Measurements from ENCODE around the gene CABYR. TPM values are rescaled to one million over a fixed set of nuclear protein-coding genes. Genes with fewer than 3 reads are reported as not detected.

The CABYR gene
- total and polyA plus RNA-seq, 2 of the 13 experiments (the other 11 are each of a cell fraction or from before 2014, with no cell fraction given): 0.71 to 0.88 TPM

DNA sequence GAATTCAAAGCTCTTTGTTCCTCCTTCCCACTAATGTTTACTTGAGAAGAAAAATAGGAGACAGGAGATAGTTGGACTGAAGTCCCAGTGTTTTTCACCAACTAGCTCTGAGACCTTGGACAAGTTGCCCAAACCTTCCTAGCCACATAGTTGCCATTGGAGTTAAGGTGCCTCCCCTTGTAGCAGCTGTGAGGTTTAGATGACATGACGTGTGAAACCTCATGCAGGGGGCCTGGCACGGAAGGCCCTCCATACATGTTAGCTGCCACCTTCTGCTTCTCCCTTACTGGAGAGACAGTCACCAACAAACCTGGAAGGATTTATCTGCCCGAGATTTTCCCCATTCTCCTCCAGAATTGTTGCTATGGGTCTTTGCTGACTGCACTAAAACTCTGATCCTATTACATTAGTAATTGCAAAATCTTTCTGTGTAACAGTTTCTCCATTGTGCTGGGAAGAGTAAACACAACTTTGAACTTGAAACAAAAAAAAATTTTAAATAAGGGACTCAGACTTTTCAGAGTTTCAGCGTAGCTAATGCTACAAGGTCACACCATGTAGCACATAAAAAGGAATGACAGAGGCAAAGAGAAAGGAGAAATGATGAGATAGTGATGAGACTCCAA, 23.8 kb upstream of the CABYR start (continued):
- TF ChIP-seq, protein P1, sequence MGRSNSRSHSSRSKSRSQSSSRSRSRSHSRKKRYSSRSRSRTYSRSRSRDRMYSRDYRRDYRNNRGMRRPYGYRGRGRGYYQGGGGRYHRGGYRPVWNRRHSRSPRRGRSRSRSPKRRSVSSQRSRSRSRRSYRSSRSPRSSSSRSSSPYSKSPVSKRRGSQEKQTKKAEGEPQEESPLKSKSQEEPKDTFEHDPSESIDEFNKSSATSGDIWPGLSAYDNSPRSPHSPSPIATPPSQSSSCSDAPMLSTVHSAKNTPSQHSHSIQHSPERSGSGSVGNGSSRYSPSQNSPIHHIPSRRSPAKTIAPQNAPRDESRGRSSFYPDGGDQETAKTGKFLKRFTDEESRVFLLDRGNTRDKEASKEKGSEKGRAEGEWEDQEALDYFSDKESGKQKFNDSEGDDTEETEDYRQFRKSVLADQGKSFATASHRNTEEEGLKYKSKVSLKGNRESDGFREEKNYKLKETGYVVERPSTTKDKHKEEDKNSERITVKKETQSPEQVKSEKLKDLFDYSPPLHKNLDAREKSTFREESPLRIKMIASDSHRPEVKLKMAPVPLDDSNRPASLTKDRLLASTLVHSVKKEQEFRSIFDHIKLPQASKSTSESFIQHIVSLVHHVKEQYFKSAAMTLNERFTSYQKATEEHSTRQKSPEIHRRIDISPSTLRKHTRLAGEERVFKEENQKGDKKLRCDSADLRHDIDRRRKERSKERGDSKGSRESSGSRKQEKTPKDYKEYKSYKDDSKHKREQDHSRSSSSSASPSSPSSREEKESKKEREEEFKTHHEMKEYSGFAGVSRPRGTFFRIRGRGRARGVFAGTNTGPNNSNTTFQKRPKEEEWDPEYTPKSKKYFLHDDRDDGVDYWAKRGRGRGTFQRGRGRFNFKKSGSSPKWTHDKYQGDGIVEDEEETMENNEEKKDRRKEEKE (IDR thresholded peaks at IDR 0.05): no peak
- peak; percentile 44; the same call in 1 of the 2 replicates for TF ChIP-seq BCL6 (CRISPR knock-in tag; IDR thresholded peaks at IDR 0.05)
- no peak for TF ChIP-seq KDM1A (CRISPR knock-in tag; IDR thresholded peaks at IDR 0.05)
- peak; percentile 76 for TF ChIP-seq CEBPB (IDR thresholded peaks at IDR 0.05; ENCODE audit: borderline replicate concordance, low read depth, low read length)
- TF ChIP-seq ZNF12 (CRISPR knock-in tag; IDR thresholded peaks at IDR 0.05): peak; percentile 20; the same call in 1 of the 2 replicates
- no peak for TF ChIP-seq MAFG (CRISPR knock-in tag; IDR thresholded peaks at IDR 0.05)
- TF ChIP-seq AHR (CRISPR knock-in tag; IDR thresholded peaks at IDR 0.05): no peak
- TF ChIP-seq CENPX (CRISPR knock-in tag; IDR thresholded peaks at IDR 0.05): no peak
- no peak for TF ChIP-seq ZNF451 (CRISPR knock-in tag; IDR thresholded peaks at IDR 0.05)
- TF ChIP-seq REL (CRISPR knock-in tag; conservative IDR thresholded peaks at IDR 0.05): no peak
- TF ChIP-seq, protein P2, sequence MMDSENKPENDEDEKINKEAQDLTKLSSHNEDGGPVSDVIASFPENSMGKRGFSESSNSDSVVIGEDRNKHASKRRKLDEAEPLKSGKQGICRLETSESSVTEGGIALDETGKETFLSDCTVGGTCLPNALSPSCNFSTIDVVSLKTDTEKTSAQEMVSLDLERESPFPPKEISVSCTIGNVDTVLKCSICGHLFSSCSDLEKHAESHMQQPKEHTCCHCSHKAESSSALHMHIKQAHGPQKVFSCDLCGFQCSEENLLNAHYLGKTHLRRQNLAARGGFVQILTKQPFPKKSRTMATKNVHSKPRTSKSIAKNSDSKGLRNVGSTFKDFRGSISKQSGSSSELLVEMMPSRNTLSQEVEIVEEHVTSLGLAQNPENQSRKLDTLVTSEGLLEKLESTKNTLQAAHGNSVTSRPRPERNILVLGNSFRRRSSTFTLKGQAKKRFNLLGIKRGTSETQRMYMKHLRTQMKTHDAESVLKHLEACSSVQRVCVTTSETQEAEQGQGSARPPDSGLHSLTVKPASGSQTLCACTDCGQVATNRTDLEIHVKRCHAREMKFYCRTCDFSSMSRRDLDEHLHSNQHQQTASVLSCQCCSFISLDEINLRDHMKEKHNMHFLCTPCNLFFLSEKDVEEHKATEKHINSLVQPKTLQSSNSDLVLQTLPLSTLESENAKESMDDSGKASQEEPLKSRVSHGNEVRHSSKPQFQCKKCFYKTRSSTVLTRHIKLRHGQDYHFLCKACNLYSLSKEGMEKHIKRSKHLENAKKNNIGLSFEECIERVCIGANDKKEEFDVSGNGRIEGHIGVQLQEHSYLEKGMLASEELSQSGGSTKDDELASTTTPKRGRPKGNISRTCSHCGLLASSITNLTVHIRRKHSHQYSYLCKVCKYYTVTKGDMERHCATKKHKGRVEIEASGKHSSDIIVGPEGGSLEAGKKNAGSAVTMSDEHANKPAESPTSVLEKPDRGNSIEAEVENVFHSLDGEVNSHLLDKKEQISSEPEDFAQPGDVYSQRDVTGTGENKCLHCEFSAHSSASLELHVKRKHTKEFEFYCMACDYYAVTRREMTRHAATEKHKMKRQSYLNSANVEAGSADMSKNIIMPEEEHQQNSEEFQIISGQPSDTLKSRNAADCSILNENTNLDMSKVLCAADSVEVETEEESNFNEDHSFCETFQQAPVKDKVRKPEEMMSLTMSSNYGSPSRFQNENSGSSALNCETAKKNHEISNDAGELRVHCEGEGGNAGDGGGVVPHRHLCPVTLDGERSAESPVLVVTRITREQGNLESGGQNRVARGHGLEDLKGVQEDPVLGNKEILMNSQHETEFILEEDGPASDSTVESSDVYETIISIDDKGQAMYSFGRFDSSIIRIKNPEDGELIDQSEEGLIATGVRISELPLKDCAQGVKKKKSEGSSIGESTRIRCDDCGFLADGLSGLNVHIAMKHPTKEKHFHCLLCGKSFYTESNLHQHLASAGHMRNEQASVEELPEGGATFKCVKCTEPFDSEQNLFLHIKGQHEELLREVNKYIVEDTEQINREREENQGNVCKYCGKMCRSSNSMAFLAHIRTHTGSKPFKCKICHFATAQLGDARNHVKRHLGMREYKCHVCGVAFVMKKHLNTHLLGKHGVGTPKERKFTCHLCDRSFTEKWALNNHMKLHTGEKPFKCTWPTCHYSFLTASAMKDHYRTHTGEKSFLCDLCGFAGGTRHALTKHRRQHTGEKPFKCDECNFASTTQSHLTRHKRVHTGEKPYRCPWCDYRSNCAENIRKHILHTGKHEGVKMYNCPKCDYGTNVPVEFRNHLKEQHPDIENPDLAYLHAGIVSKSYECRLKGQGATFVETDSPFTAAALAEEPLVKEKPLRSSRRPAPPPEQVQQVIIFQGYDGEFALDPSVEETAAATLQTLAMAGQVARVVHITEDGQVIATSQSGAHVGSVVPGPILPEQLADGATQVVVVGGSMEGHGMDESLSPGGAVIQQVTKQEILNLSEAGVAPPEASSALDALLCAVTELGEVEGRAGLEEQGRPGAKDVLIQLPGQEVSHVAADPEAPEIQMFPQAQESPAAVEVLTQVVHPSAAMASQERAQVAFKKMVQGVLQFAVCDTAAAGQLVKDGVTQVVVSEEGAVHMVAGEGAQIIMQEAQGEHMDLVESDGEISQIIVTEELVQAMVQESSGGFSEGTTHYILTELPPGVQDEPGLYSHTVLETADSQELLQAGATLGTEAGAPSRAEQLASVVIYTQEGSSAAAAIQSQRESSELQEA (CRISPR knock-in tag; IDR thresholded peaks at IDR 0.05; ENCODE audit: not compliant biosample characterization): no peak
- TF ChIP-seq, protein P3, sequence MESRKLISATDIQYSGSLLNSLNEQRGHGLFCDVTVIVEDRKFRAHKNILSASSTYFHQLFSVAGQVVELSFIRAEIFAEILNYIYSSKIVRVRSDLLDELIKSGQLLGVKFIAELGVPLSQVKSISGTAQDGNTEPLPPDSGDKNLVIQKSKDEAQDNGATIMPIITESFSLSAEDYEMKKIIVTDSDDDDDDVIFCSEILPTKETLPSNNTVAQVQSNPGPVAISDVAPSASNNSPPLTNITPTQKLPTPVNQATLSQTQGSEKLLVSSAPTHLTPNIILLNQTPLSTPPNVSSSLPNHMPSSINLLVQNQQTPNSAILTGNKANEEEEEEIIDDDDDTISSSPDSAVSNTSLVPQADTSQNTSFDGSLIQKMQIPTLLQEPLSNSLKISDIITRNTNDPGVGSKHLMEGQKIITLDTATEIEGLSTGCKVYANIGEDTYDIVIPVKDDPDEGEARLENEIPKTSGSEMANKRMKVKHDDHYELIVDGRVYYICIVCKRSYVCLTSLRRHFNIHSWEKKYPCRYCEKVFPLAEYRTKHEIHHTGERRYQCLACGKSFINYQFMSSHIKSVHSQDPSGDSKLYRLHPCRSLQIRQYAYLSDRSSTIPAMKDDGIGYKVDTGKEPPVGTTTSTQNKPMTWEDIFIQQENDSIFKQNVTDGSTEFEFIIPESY (CRISPR knock-in tag; IDR thresholded peaks at IDR 0.05): no peak
- no peak for TF ChIP-seq ZNF143 (CRISPR knock-in tag; IDR thresholded peaks at IDR 0.05)
- TF ChIP-seq ZFX (CRISPR knock-in tag; IDR thresholded peaks at IDR 0.05; ENCODE audit: low read depth): 0 out of 2 replicates have a peak, but pooled peaks have one; percentile 15
- TF ChIP-seq FOXK1 (CRISPR knock-in tag; IDR thresholded peaks at IDR 0.05; ENCODE audit: borderline replicate concordance, low read depth): peak; percentile 18; the same call in 1 of the 2 replicates
- TF ChIP-seq ZBTB38 (CRISPR knock-in tag; IDR thresholded peaks at IDR 0.05): no peak
- TF ChIP-seq PCBP2 (optimal IDR thresholded peaks at IDR 0.05; ENCODE audit: low read depth, low read length, poor library complexity, severe bottlenecking): no peak
- TF ChIP-seq NAIF1 (CRISPR knock-in tag; IDR thresholded peaks at IDR 0.05; ENCODE audit: borderline replicate concordance): no peak

Measured in HepG2 (cell line).